Effector CD8-positive, alpha-beta T cell (primary cell): ENCODE results near the gene TXNRD1.
"Not testable (repeated sequence)": the region's sequence is repeated elsewhere in the genome, so short reads cannot be mapped to it uniquely, and the experiment has no call there.

Source experiments
- DNase-seq: peaks from one replicate; lab custom pipeline; 2025; lab: John Stamatoyannopoulos, UW

The TXNRD1 gene

GRCh38 chr12:104190641-104191176 lies 24.9 kb upstream of the TXNRD1 start:
- no peak for DNase-seq

- DNase-seq, result no peak
These were observed 18.3 kb upstream of the TXNRD1 start for GRCh38 chr12:104197264-104197663.

GRCh38 chr12:104199964-104200363 lies 15.6 kb upstream of the TXNRD1 start:
- DNase-seq, result no peak

- peak; percentile 11 for DNase-seq
These were observed 14.2 kb upstream of the TXNRD1 start for GRCh38 chr12:104201238-104202001.

- no peak for DNase-seq
These were observed 10.7 kb upstream of the TXNRD1 start for GRCh38 chr12:104204690-104205480.

GRCh38 chr12:104207416-104208205 lies 8.0 kb upstream of the TXNRD1 start:
- DNase-seq, result no peak

GRCh38 chr12:104212516-104212915 lies 3.1 kb upstream of the TXNRD1 start:
- DNase-seq, result no peak

- DNase-seq, result no peak
These were observed 1.6 kb upstream of the TXNRD1 start for GRCh38 chr12:104213952-104214351.

- DNase-seq, result no peak
These were observed 944 bp downstream of the TXNRD1 start for GRCh38 chr12:104216521-104216924.

- DNase-seq, result not testable (repeated sequence)
These were observed 2.9 kb downstream of the TXNRD1 start for GRCh38 chr12:104218506-104218905.

- no peak for DNase-seq
These were observed 3.4 kb downstream of the TXNRD1 start for GRCh38 chr12:104218935-104219334.

GRCh38 chr12:104219361-104219892 lies 3.8 kb downstream of the TXNRD1 start:
- no peak for DNase-seq

- DNase-seq, result no peak
These were observed 4.4 kb downstream of the TXNRD1 start for GRCh38 chr12:104219908-104220404.

GRCh38 chr12:104220931-104221330 lies 5.4 kb downstream of the TXNRD1 start:
- DNase-seq, result no peak

- no peak for DNase-seq
These were observed 7.4 kb downstream of the TXNRD1 start for GRCh38 chr12:104222976-104223375.

GRCh38 chr12:104223712-104224111 lies 8.1 kb downstream of the TXNRD1 start:
- DNase-seq, result no peak

GRCh38 chr12:104226672-104227071 lies 11.1 kb downstream of the TXNRD1 start:
- DNase-seq, result no peak

GRCh38 chr12:104230304-104231095 lies 14.9 kb downstream of the TXNRD1 start:
- no peak for DNase-seq

- no peak for DNase-seq
These were observed 17.2 kb downstream of the TXNRD1 start for GRCh38 chr12:104232609-104233280.

- no peak for DNase-seq
These were observed 19.4 kb downstream of the TXNRD1 start for GRCh38 chr12:104234926-104235499.
